GM12878 (cell line): Measurements from ENCODE around the gene COX5A. TPM values are rescaled to one million over a fixed set of nuclear protein-coding genes. Genes with fewer than 3 reads are reported as not detected.

Source experiments
- ATAC-seq: fragments of 200-7000 bp; cut with Tn5 transposase; 3 replicates; pipeline ENCODE4 v1.9.1; 2020; ENCODE audit warnings: mild to moderate bottlenecking, moderate library complexity
- BruUV-seq: library from RNA; stranded (reverse); fragments of 400-500 nt; replicated peaks from 2 replicates; lab custom pipeline; 2021; lab: Mats Ljungman, UMichigan
- CTCF ChIA-PET: fragments of 300-600 bp; sonication (Branson Sonifier 250); formaldehyde crosslinking; extraction: SDS; loops from one replicate; lab custom pipeline; 2021; ENCODE audit warnings: inconsistent platforms; lab: Yijun Ruan, JAX
- POLR2A ChIA-PET: fragments of 350-600 bp; formaldehyde crosslinking; extraction: SDS; loops from one replicate; lab custom pipeline; 2021; ENCODE audit warnings: inconsistent platforms; lab: Charles Lee
- RAD21 ChIA-PET: fragments of 300-600 bp; sonication (Branson Sonifier 250); formaldehyde crosslinking; loops from one replicate; lab custom pipeline; 2023; ENCODE audit warnings: antibody characterized with exemption; ENCODE audit not compliant: unreplicated experiment; lab: Charles Lee
- SMC1A ChIA-PET: fragments of 300-600 bp; sonication (Branson Sonifier 250); formaldehyde crosslinking; loops from one replicate; lab custom pipeline; 2023; ENCODE audit not compliant: unreplicated experiment, uncharacterized antibody; lab: Charles Lee
- DNase-seq: peaks from one replicate; pipeline ENCODE4 v3.0.0-alpha.2; 2011; ENCODE audit warnings: low read depth, low spot score
- FAIRE-seq: peaks from 3 replicates; lab custom pipeline; 2011; peaks lifted over from hg19 to GRCh38; lab: Jason Lieb, UNC
- H2AFZ ChIP-seq: 2 replicates; pipeline ENCODE4 v1.6.0; 2011; ENCODE audit warnings: low read depth, low read length, control low read depth; ENCODE audit not compliant: control insufficient read depth
- H3K27ac ChIP-seq: 2 replicates; pipeline ENCODE4 v1.5.1; 2011; ENCODE audit warnings: control low read depth; ENCODE audit not compliant: control insufficient read depth, insufficient read depth
- H3K27me3 ChIP-seq, 2 experiments: replicated peaks in 1 of 2; 2 replicates each; pipeline versions ENCODE4 v1.6.0 to v1.6.1; 2011; ENCODE audit warnings: low read length in 1 of 2; ENCODE audit not compliant: control insufficient read depth in 2 of 2, insufficient read depth in 2 of 2
- H3K36me3 ChIP-seq, 2 experiments: 2 replicates each; pipeline ENCODE4 v1.5.1; 2011; ENCODE audit warnings: low read length in 1 of 2; ENCODE audit not compliant: control insufficient read depth in 2 of 2, insufficient read depth in 2 of 2
- H3K4me1 ChIP-seq: 2 replicates; pipeline ENCODE4 v1.6.1; 2011; ENCODE audit warnings: mild to moderate bottlenecking, low read length, moderate library complexity, mixed read lengths; ENCODE audit not compliant: control insufficient read depth, insufficient read depth
- H3K4me2 ChIP-seq: 2 replicates; pipeline ENCODE4 v1.6.0; 2011; ENCODE audit warnings: control low read depth; ENCODE audit not compliant: control insufficient read depth, insufficient read depth
- H3K4me3 ChIP-seq: fragments of 200-600 bp; sonication (generic); 2 replicates; pipeline ENCODE4 v1.5.1; 2016
- H3K79me2 ChIP-seq: 2 replicates; pipeline ENCODE4 v1.6.0; 2011; ENCODE audit warnings: low read length; ENCODE audit not compliant: control insufficient read depth, insufficient read depth
- H3K9ac ChIP-seq: 2 replicates; pipeline ENCODE4 v1.8.0; 2011; ENCODE audit warnings: low read length, control low read depth, mixed read lengths; ENCODE audit not compliant: control insufficient read depth, insufficient read depth
- H3K9me3 ChIP-seq: replicated peaks from 3 replicates; pipeline ENCODE4 v1.5.1; 2011; ENCODE audit warnings: mild to moderate bottlenecking, low read length; ENCODE audit not compliant: control insufficient read depth, insufficient read depth
- H4K20me1 ChIP-seq: 2 replicates; pipeline ENCODE4 v1.6.0; 2011; ENCODE audit not compliant: control insufficient read depth, insufficient read depth
- BMI1 ChIP-seq: fragments of 450-650 bp; IDR thresholded peaks from 2 replicates; pipeline ENCODE4 v1.6.1; 2016; ENCODE audit warnings: mild to moderate bottlenecking, moderate library complexity, borderline replicate concordance
- CBFB ChIP-seq: IDR thresholded peaks from 2 replicates; pipeline ENCODE4 v1.6.1; 2016; ENCODE audit warnings: antibody characterized with exemption, low read depth
- EED ChIP-seq: sonication (generic); IDR thresholded peaks from 2 replicates; pipeline ENCODE4 v1.6.1; 2016; ENCODE audit warnings: antibody characterized with exemption, low read depth
- KLF5 ChIP-seq: fragments of 450-650 bp; IDR thresholded peaks from 2 replicates; pipeline ENCODE4 v1.6.1; 2014; ENCODE audit warnings: mild to moderate bottlenecking; ENCODE audit not compliant: partially characterized antibody
- MTA2 ChIP-seq: fragments of 450-650 bp; IDR thresholded peaks from 2 replicates; pipeline ENCODE4 v1.6.1; 2016; ENCODE audit warnings: low read depth, mild to moderate bottlenecking, moderate library complexity
- NBN ChIP-seq: fragments of 450-650 bp; IDR thresholded peaks from 2 replicates; pipeline ENCODE4 v1.6.1; 2016
- PAX5 ChIP-seq: IDR thresholded peaks from 2 replicates; pipeline ENCODE4 v1.6.1; 2011; ENCODE audit warnings: low read depth, low read length, borderline replicate concordance
- PAX8 ChIP-seq: fragments of 450-650 bp; IDR thresholded peaks from 2 replicates; pipeline ENCODE4 v1.6.1; 2017; ENCODE audit warnings: mild to moderate bottlenecking, moderate library complexity
- POLR2A ChIP-seq: IDR thresholded peaks from 2 replicates; pipeline ENCODE4 v1.6.1; 2011; ENCODE audit warnings: low read depth, mild to moderate bottlenecking, low read length
- RAD51 ChIP-seq: fragments of 450-650 bp; IDR thresholded peaks from 2 replicates; pipeline ENCODE4 v1.6.1; 2016; ENCODE audit warnings: moderate library complexity, mild to moderate bottlenecking, inconsistent platforms
- SMAD5 ChIP-seq: IDR thresholded peaks from 2 replicates; pipeline ENCODE4 v1.6.1; 2016; ENCODE audit warnings: antibody characterized with exemption, low read depth
- SMARCA5 ChIP-seq: fragments of 450-650 bp; IDR thresholded peaks from 2 replicates; pipeline ENCODE4 v1.6.1; 2017; ENCODE audit warnings: mild to moderate bottlenecking
- SREBF1 ChIP-seq: IDR thresholded peaks from 2 replicates; pipeline ENCODE4 v1.6.1; 2012; ENCODE audit warnings: mild to moderate bottlenecking, low read length
- SRF ChIP-seq, 2 experiments: IDR thresholded peaks; 2 replicates each; pipeline ENCODE4 v1.6.1; 2011; ENCODE audit warnings: low read depth in 2 of 2, low read length in 2 of 2, mild to moderate bottlenecking in 1 of 2, moderate library complexity in 1 of 2
- WRNIP1 ChIP-seq: IDR thresholded peaks from 2 replicates; pipeline ENCODE4 v1.6.1; 2011; ENCODE audit warnings: low read depth, low read length, improper control_type of control experiment, borderline replicate concordance
- ZBED1 ChIP-seq: IDR thresholded peaks from 2 replicates; pipeline ENCODE4 v1.6.1; 2016; ENCODE audit warnings: borderline replicate concordance
- WGBS: methylation state at CpG from one replicate; pipeline ENCODE4 v1.1.6; 2016; ENCODE audit warnings: low lambda C conversion rate; ENCODE audit not compliant: insufficient replicate concordance, insufficient coverage; ENCODE audit errors: missing lambda C conversion rate; 5-methylcytosine and 5-hydroxymethylcytosine counted together
- in situ Hi-C: fragments of 300-500 bp; cut with MboI; formaldehyde crosslinking; loops from 9 replicates; pipeline ENCODE4 v1.14.3; 2018; ENCODE audit warnings: mixed read lengths
- intact Hi-C: fragments of 100-400 bp; cut with micrococcal nuclease; formaldehyde crosslinking; loops from one replicate; pipeline ENCODE4 v1.14.2; 2022; ENCODE audit not compliant: unreplicated experiment
- polyA plus RNA-seq, 11 experiments: library from polyadenylated mRNA; depleted of rRNA in 4 of 11; unstranded in 6 of 11; stranded (reverse) in 5 of 11; fragments of >200 nt; fragmentation: Nextera tagmentation in 4 of 11; fragmentation: Illumina TruSeq in 1 of 11; extraction: Ambion mirVana in 4 of 11; extraction: Trizol in 1 of 11; gene quantifications; 1 replicate in 1 of 11; 2 replicates in 10 of 11; pipeline versions ENCODE4 v1.2.1 to v1.2.3, GENCODE V29; 2011 to 2016; ENCODE audit warnings: inconsistent platforms in 2 of 11, missing spikeins in 2 of 11, low read depth in 1 of 11
- total RNA-seq, 4 experiments: library from RNA; depleted of rRNA in 3 of 4; stranded (reverse); fragments of >200 nt in 3 of 4; fragmentation: Illumina TruSeq in 1 of 4; extraction: Trizol in 1 of 4; gene quantifications; 2 replicates each; pipeline versions ENCODE4 v1.2.1 to v1.2.3, GENCODE V29; 2013 to 2021
- TF ChIP-seq, protein P1 (sequence below): fragments of 150-350 bp; IDR thresholded peaks from 2 replicates; pipeline ENCODE4 v1.6.1; 2014; ENCODE audit warnings: mild to moderate bottlenecking, low read depth, low read length
- TF ChIP-seq, protein P2 (sequence below): fragments of 450-650 bp; IDR thresholded peaks from 2 replicates; pipeline ENCODE4 v1.6.1; 2014; ENCODE audit warnings: mild to moderate bottlenecking

COX5A gene
- total and polyA plus RNA-seq, 10 of the 15 experiments (the other 5 are each of a cell fraction or from before 2014, with no cell fraction given) = 84.5 to 1,218 (median 392) TPM

DNA sequence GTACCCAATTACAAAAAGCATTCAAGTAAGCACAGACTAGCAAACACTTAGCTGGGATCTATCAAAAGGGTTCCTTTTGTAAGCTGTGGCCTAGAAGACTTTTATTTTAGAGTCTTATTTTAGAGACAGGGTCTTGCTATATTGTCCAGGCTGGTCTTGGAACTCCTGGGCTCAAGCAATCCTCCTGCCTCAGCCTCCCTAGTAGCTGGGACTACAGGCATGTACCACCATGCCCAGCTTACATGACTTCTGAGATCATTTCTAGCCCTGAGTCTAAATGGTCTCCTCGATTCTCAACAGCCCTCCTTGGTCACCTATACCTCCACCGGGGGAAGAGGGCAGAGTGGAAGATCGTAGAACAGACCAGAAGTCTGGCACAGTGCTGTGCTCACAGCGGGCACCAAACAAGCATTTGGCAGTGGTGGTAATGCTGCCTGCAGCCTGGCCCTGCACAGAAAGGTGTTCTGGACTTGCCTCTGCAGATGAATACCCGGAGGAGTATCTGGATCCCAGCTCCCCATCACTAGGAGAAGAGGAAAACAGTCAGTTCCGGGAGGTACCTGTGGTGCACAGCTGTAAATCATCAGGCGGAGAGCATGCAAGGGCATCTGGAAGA lies 33.6 kb downstream of the COX5A start:
- ChIA-PET POLR2A (interaction anchor here (0.6 to 1.8 kb wide), 7 partner anchors 10 to 135 kb away, joined by 3 to 8 read pairs (median 4); no protein-coding TSS in a partner anchor), RAD21 (interaction anchor here (0.6 to 1.8 kb wide), 5 partner anchors 55 to 802 kb away, joined by 3 to 8 read pairs (median 4); partner anchors contain the start of gene ULK3), CTCF (interaction anchor here (0.5 to 8.9 kb wide), 14 partner anchors 10 to 269 kb away, joined by 3 to 129 read pairs (median 9); partner anchors contain the start of genes MPI and SCAMP2), SMC1A (interaction anchor here (1.0 to 4.3 kb wide), 7 partner anchors 16 to 136 kb away, joined by 3 to 52 read pairs (median 4); no protein-coding TSS in a partner anchor)
- WGBS = 98% methylated on average over 7 of the region's 7 CpGs
- no peaks in the 10 kb centered on the region for H4K20me1 ChIP-seq
- peaks cover 12 to 20% of the 10 kb centered on the region in 2 experiments; a peak in 3 of 4 replicates for H3K36me3 ChIP-seq
- in situ Hi-C loops = no loop called here
- ATAC-seq (no peak), DNase-seq (no peak), FAIRE-seq (no peak)
- H3K9me3 ChIP-seq = no peaks in the 10 kb centered on the region
- H3K27me3 ChIP-seq = no peaks in the 10 kb centered on the region
- no peak overlapping the region for H3K9ac ChIP-seq
- BruUV-seq = no TSS peak
- H3K4me2 ChIP-seq = no peak overlapping the region
- no peak overlapping the region for H3K27ac ChIP-seq
- H3K4me3 ChIP-seq = no peak overlapping the region; the same call in 1 of the 2 replicates
- TF ChIP-seq SREBF1 (no peak), PAX5 (no peak), BMI1 (no peak), EED (no peak), SMAD5 (no peak), CBFB (no peak), NBN (no peak), RAD51 (no peak), ZBED1 (no peak), SRF (IDR thresholded peaks at IDR 0.05; ENCODE audit: low read depth in 2 of 2, low read length in 2 of 2) (no peak), KLF5 (no peak), POLR2A (no peak), SMARCA5 (no peak), PAX8 (no peak), MTA2 (no peak), WRNIP1 (no peak)
- TF ChIP-seq, protein P1, sequence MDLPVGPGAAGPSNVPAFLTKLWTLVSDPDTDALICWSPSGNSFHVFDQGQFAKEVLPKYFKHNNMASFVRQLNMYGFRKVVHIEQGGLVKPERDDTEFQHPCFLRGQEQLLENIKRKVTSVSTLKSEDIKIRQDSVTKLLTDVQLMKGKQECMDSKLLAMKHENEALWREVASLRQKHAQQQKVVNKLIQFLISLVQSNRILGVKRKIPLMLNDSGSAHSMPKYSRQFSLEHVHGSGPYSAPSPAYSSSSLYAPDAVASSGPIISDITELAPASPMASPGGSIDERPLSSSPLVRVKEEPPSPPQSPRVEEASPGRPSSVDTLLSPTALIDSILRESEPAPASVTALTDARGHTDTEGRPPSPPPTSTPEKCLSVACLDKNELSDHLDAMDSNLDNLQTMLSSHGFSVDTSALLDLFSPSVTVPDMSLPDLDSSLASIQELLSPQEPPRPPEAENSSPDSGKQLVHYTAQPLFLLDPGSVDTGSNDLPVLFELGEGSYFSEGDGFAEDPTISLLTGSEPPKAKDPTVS = no peak
- TF ChIP-seq, protein P2, sequence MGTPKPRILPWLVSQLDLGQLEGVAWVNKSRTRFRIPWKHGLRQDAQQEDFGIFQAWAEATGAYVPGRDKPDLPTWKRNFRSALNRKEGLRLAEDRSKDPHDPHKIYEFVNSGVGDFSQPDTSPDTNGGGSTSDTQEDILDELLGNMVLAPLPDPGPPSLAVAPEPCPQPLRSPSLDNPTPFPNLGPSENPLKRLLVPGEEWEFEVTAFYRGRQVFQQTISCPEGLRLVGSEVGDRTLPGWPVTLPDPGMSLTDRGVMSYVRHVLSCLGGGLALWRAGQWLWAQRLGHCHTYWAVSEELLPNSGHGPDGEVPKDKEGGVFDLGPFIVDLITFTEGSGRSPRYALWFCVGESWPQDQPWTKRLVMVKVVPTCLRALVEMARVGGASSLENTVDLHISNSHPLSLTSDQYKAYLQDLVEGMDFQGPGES = no peak
- TF ChIP-seq, all 136 proteins: peak for 0
- peaks cover 15% of the 10 kb centered on the region for H3K79me2 ChIP-seq
- peaks cover 6% of the 10 kb centered on the region for H3K4me1 ChIP-seq
- intact Hi-C loops = loop anchor here (5.0 kb wide), 3 partner anchors 47 to 132 kb away; partner anchors contain the start of gene ULK3
- no peak overlapping the region for H2AFZ ChIP-seq
